IMR-90 (cell line): Measurements from ENCODE around the gene SYT2.

ENCODE experiments used
- BHLHE40 ChIP-seq: fragments of 150-350 bp; IDR thresholded peaks from 2 replicates; pipeline ENCODE4 v1.6.1; 2016; ENCODE audit warnings: mild to moderate bottlenecking, low read depth, low read length
- MAFK ChIP-seq: IDR thresholded peaks from 2 replicates; pipeline ENCODE4 v1.6.1; 2012; ENCODE audit warnings: low read depth, low read length, improper control_type of control experiment
- MAZ ChIP-seq: IDR thresholded peaks from 2 replicates; pipeline ENCODE4 v1.6.1; 2012; ENCODE audit warnings: low read depth, mild to moderate bottlenecking, low read length, improper control_type of control experiment, moderate library complexity, borderline replicate concordance
- POLR2A ChIP-seq: IDR thresholded peaks from 2 replicates; pipeline ENCODE4 v1.6.1; 2012; ENCODE audit warnings: mild to moderate bottlenecking, low read depth, low read length
- RFX5 ChIP-seq: IDR thresholded peaks from 2 replicates; pipeline ENCODE4 v1.8.0; 2012; ENCODE audit warnings: low read depth, mild to moderate bottlenecking, low read length, moderate library complexity
- SMC3 ChIP-seq: fragments of 150-350 bp; IDR thresholded peaks from 2 replicates; pipeline ENCODE4 v1.6.1; 2016; ENCODE audit warnings: low read depth, mild to moderate bottlenecking, antibody characterized with exemption, low read length, moderate library complexity
- USF2 ChIP-seq: fragments of 150-350 bp; IDR thresholded peaks from 2 replicates; pipeline ENCODE4 v1.6.1; 2017; ENCODE audit warnings: mild to moderate bottlenecking, antibody characterized with exemption, low read length, low read depth
- TF ChIP-seq, protein P1 (sequence below): conservative IDR thresholded peaks from 2 replicates; pipeline ENCODE4 v1.5.1; 2012; ENCODE audit warnings: mild to moderate bottlenecking, low read depth, low read length, improper control_type of control experiment
- TF ChIP-seq, protein P2 (sequence below): fragments of 150-350 bp; IDR thresholded peaks from 2 replicates; pipeline ENCODE4 v1.6.1; 2016; ENCODE audit warnings: low read depth, mild to moderate bottlenecking, low read length, moderate library complexity, borderline replicate concordance

- TF ChIP-seq, protein P1, sequence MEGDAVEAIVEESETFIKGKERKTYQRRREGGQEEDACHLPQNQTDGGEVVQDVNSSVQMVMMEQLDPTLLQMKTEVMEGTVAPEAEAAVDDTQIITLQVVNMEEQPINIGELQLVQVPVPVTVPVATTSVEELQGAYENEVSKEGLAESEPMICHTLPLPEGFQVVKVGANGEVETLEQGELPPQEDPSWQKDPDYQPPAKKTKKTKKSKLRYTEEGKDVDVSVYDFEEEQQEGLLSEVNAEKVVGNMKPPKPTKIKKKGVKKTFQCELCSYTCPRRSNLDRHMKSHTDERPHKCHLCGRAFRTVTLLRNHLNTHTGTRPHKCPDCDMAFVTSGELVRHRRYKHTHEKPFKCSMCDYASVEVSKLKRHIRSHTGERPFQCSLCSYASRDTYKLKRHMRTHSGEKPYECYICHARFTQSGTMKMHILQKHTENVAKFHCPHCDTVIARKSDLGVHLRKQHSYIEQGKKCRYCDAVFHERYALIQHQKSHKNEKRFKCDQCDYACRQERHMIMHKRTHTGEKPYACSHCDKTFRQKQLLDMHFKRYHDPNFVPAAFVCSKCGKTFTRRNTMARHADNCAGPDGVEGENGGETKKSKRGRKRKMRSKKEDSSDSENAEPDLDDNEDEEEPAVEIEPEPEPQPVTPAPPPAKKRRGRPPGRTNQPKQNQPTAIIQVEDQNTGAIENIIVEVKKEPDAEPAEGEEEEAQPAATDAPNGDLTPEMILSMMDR: no peak
- TF ChIP-seq RFX5 (no peak), POLR2A (no peak), SMC3 (no peak), MAZ (no peak), USF2 (no peak), BHLHE40 (no peak), MAFK (no peak)
- TF ChIP-seq, protein P2, sequence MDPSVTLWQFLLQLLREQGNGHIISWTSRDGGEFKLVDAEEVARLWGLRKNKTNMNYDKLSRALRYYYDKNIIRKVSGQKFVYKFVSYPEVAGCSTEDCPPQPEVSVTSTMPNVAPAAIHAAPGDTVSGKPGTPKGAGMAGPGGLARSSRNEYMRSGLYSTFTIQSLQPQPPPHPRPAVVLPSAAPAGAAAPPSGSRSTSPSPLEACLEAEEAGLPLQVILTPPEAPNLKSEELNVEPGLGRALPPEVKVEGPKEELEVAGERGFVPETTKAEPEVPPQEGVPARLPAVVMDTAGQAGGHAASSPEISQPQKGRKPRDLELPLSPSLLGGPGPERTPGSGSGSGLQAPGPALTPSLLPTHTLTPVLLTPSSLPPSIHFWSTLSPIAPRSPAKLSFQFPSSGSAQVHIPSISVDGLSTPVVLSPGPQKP: no peak
These were observed 44.0 kb upstream of the SYT2 start for GRCh38 chr1:202754293-202754692.
